Measurements from ENCODE around the gene CHST11. TPM values are rescaled to one million over a fixed set of nuclear protein-coding genes. Genes with fewer than 3 reads are reported as not detected.

Gene CHST11
- total and polyA plus RNA-seq, 9 of the 15 experiments (the other 6 are each of a cell fraction or from before 2014, with no cell fraction given): 2.3 to 38.7 (median 15.0) TPM

DNA sequence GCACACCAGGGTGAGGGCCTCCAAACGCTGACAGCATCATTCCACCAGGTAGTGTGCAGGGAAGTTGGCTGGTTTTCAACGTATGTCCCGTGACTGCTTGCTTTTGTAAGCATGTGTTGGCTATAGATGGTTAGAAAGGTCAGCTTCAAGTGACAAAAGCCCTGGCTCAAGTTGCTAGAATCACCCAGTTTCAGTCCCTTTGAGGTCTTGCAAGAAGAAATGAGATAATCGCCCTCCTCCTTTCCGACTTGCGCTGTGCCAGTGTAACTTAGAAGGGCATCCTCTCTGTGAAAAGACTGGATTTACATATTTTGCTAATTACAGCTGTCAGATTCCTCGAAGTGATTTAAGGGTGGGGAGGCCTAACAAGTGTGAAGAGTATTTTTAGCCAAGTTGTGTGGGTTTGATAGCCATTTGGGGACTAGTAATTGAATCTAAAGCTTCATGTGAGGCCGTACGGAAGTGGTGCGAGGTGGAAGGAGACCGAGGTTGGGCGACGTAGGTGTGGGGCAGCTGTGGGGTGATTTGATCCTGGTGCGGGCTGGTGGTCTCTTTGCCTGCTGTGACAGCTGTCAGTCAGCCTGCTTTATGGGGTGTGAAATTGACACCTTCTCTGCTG lies 94.7 kb downstream of the CHST11 start (continued):
- TF ChIP-seq MEIS2 (IDR thresholded peaks at IDR 0.05; ENCODE audit: partially characterized antibody) (peak; percentile 13), RBBP5 (IDR thresholded peaks at IDR 0.05; ENCODE audit: borderline replicate concordance, insufficient read depth, low read length, poor library complexity, severe bottlenecking) (no peak)

DNA sequence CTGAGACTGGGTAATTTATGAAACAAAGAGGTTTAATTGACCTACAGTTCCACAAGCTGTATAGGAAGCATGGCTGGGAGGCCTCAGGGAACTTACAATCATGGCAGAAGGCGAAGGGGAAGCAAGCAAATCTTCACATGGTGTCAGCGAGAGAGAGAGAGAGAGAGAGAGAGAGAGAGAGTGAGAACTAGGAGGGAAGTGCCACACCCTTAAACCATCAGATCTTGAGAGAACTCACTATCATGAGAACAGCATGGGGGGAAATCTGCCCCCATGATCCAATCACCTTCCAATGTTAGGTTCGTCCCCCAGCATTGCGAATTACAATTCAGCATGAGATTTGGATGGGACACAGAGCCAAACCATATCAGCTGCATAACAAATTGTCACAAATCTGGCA lies 96.7 kb downstream of the CHST11 start:
- Histone ChIP-seq H3K27ac (ENCODE audit: extremely low read depth, low read depth, low read length) (no peak overlapping the region), H2AFZ (ENCODE audit: low read depth, low read length) (no peak overlapping the region), H3K4me2 (ENCODE audit: insufficient read depth, low read length) (no peak overlapping the region), H3K9me3 (replicated peaks; ENCODE audit: control insufficient read depth, insufficient read depth, low read depth, low read length) (no peaks in the 10 kb centered on the region), H3K36me3 (ENCODE audit: control insufficient read depth, insufficient read depth, low read length) (no peaks in the 10 kb centered on the region), H4K20me1 (replicated peaks; ENCODE audit: control insufficient read depth, insufficient read depth, low read length) (no peaks in the 10 kb centered on the region; the same call in 1 of the 2 replicates), H3K9ac (ENCODE audit: insufficient read depth in 1 of 2, low read depth in 2 of 2, low read length in 2 of 2) (no peak overlapping the region), H3K9me1 (ENCODE audit: control insufficient read depth, insufficient read depth, low read length) (no peaks in the 10 kb centered on the region), H3K79me2 (ENCODE audit: control insufficient read depth, insufficient read depth, low read length) (peaks cover 29% of the 10 kb centered on the region), H3K4me3 (no peak overlapping the region), H3K4me1 (replicated peaks in 1 of 2; ENCODE audit: control insufficient read depth in 2 of 2, insufficient read depth in 2 of 2, low read length in 2 of 2) (peaks cover 0 to 4% of the 10 kb centered on the region in 2 experiments; a peak in 2 of 5 replicates), H3K27me3 (ENCODE audit: control insufficient read depth in 2 of 2, insufficient read depth in 2 of 2, low read length in 2 of 2) (no peaks in the 10 kb centered on the region)
- POLR2A ChIA-PET: interaction anchor here (0.8 kb wide), 1 partner anchor 8 kb away, joined by 4 read pairs; no protein-coding TSS in a partner anchor
- 71% methylated on average over 3 of the region's 4 CpGs for WGBS (ENCODE audit: insufficient coverage, low coverage, missing lambda C conversion rate)
- CTCF ChIA-PET (ENCODE audit: low intra/inter-chr PET ratio): no interaction called here
- TF ChIP-seq CHAMP1 (IDR thresholded peaks at IDR 0.05): no peak
- TF ChIP-seq SAP30 (IDR thresholded peaks at IDR 0.05; ENCODE audit: borderline replicate concordance, insufficient read depth, low read depth, low read length, poor library complexity, severe bottlenecking): no peak
- TF ChIP-seq, protein P1, sequence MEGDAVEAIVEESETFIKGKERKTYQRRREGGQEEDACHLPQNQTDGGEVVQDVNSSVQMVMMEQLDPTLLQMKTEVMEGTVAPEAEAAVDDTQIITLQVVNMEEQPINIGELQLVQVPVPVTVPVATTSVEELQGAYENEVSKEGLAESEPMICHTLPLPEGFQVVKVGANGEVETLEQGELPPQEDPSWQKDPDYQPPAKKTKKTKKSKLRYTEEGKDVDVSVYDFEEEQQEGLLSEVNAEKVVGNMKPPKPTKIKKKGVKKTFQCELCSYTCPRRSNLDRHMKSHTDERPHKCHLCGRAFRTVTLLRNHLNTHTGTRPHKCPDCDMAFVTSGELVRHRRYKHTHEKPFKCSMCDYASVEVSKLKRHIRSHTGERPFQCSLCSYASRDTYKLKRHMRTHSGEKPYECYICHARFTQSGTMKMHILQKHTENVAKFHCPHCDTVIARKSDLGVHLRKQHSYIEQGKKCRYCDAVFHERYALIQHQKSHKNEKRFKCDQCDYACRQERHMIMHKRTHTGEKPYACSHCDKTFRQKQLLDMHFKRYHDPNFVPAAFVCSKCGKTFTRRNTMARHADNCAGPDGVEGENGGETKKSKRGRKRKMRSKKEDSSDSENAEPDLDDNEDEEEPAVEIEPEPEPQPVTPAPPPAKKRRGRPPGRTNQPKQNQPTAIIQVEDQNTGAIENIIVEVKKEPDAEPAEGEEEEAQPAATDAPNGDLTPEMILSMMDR (IDR thresholded peaks at IDR 0.05 in 2 of 3, conservative IDR thresholded peaks at IDR 0.05 in 1 of 3; ENCODE audit: insufficient read depth in 2 of 3, low read depth in 1 of 3, low read length in 3 of 3): no peak
- no peak for TF ChIP-seq ZNF75A (CRISPR knock-in tag; IDR thresholded peaks at IDR 0.05)
- intact Hi-C loops (cut with micrococcal nuclease) (no loop called here), in situ Hi-C loops (cut with MboI) (no loop called here)
- ATAC-seq (no peak), DNase-seq (ENCODE audit: extremely low read depth in 1 of 4, low spot score in 3 of 4) (no peak), FAIRE-seq (no peak)
- BruUV-seq (replicated peaks): no TSS peak
